Endothelial cell of umbilical vein (primary cell): ENCODE results near the gene FAM20B.

ENCODE experiments used
- CTCF ChIP-seq, 2 donors: IDR thresholded peaks; 1 replicate in 1 of 2; 2 replicates in 1 of 2; pipeline ENCODE4 v1.5.1; 2011; ENCODE audit warnings: low read length in 2 of 2, mild to moderate bottlenecking in 2 of 2, moderate library complexity in 2 of 2, control low read depth in 1 of 2, inconsistent platforms in 1 of 2, low read depth in 1 of 2; ENCODE audit not compliant: insufficient read depth in 1 of 2; ENCODE audit errors: extremely low read depth in 1 of 2
- MAX ChIP-seq: IDR thresholded peaks from 2 replicates; pipeline ENCODE4 v1.6.1; 2011; ENCODE audit not compliant: insufficient read depth, insufficient read length
- MYC ChIP-seq: IDR thresholded peaks from one replicate; pipeline ENCODE4 v1.6.1; 2011; ENCODE audit warnings: mild to moderate bottlenecking, low read depth, low read length
- POLR2A ChIP-seq: IDR thresholded peaks from 2 replicates; pipeline ENCODE4 v1.6.1; 2012; ENCODE audit warnings: low read depth, mild to moderate bottlenecking, control low read depth, low read length
- POLR2AphosphoS5 ChIP-seq: IDR thresholded peaks from 2 replicates; pipeline ENCODE4 v1.6.1; 2012; ENCODE audit warnings: low read depth, mild to moderate bottlenecking, control low read depth, low read length, moderate library complexity; ENCODE audit not compliant: insufficient read depth

DNA sequence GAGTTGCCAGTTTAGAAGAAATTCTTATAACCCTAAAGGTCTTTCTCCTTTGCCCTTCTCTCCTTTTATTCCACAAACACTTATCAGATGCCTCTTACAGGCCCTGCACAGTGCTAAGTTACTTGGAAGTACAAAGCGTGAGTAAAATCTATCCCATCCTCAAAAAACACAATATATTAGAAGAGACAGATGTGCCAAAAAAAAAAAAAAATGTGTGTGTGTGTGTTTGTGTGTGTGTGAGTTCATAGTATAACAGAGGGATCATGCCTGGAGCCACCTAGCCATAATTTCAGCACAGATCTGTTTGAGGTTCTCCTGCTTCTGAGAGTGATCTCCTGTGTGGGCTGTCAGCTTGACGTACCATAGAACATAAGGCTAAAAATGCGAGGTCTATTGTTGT, 5.0 kb downstream of the FAM20B start:
- TF ChIP-seq POLR2AphosphoS5 (no peak), CTCF (IDR thresholded peaks at IDR 0.05; ENCODE audit: extremely low read depth in 1 of 2, insufficient read depth in 1 of 2, low read depth in 1 of 2, low read length in 2 of 2) (no peak), POLR2A (no peak), MAX (no peak), MYC (no peak)
